HS-5 (cell line): ENCODE data around the gene HOXA9.

Experiments
- DNase-seq: peaks from one replicate; pipeline ENCODE4 v3.0.0-alpha.2; 2012; ENCODE audit warnings: low read depth

Gene HOXA9

DNA sequence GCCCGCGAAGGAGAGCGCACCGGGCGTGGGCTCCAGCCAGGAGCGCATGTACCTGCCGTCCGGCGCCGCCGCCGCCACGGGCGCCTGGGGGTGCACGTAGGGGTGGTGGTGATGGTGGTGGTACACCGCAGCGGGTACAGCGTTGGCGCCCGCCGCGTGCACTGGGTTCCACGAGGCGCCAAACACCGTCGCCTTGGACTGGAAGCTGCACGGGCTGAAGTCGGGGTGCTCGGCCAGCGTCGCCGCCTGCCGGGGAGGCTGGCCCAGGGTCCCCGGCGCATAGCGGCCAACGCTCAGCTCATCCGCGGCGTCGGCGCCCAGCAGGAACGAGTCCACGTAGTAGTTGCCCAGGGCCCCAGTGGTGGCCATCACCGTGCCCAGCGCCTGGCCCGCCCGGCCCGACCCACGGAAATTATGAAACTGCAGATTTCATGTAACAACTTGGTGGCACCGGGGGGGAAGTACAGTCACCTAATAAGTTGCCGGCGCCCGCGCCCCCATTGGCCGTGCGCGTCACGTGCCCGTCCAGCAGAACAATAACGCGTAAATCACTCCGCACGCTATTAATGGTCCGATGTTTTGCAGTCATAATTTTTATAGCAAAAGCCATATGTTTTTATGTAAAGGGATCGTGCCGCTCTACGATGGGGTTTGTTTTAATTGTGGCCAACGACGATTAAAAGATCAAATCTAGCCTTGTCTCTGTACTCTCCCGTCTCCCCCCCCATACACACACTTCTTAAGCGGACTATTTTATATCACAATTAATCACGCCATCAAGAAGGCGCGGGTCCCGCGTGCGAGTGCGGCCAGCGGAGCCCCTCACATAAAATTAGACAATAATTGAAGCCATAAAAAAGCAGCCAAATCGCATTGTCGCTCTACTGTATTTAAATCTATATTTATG, at the start of gene HOXA9:
Gene HOXA9, minus strand, starts transcription at position 449 of the 907 bp plus-strand sequence. Its CDS starts 80 bp downstream, at position 369.
- peak; percentile 93 for DNase-seq

DNA sequence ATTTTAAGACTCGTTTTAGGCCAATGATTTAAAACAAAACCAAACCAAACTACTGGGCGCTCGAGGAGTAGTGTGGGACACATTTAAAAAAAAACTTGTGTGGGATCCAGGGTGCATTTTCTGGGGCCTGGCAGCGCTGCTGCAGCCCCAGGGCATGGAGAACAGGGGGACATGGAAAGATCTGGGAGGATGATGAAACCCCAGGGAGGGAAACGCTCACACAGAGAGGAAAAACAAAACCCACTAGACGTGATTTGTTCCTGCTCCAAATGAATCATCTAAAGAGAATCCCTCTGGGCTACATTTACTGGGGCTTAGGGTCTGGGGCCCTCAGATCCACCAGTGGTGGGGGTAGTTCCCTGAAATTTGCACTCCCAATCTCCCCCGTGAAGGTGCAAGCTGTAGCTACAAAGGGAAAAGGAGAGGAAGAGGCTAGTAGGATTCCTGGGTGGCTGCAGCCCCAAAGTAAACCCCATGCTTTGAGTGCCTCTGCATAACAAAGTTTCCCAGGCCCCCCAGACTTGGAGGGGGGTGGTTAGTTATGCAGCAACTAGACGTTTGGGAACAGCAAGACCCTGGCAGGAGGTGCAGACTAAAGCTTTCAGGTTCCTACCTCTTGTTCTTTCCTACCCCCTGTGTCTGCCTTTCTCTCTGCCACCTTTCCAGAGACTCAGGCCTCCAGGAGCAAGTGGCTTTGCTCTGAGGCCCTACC, 49.1 kb upstream of the HOXA9 start:
- DNase-seq = no peak

DNA sequence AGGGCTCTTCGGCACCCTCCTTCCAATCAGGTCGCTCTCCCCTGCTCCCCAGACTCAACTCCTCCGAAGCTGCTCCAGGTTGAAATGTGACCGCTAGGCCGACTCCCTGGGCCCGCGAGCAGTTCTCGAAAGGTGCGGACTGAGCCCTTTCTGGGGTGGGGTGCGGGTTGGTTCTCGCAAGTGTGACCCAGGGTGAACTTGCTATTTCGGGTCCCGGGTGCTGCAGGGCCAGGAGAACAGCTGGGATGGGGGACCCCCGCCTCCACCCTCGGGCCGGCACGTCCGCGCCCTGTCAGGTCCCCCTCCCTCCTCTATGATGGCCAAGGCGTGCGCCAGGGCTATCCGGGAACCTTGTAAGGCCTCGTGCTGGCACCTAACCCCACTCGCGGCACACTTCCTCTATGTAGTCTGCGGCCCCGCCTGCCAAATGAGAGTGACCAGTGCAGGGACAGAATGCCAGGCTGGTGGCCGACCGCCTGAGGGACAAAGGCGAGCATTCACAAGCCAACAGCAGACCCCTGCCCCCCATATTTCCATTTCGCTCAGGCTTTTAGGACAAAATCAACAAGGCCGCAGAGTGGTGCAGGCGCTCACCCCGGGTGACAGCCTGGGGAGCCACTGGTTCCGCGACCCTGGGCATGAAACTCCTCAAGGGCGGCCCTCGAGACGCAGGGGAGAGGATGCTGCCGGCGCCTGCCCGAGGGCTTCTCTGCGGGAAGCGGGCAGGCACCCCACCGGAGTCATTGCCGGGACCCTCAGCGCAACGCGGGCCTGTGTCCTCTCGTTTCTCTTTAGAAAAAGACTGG, 48.3 kb upstream of the HOXA9 start:
- DNase-seq = no peak

DNA sequence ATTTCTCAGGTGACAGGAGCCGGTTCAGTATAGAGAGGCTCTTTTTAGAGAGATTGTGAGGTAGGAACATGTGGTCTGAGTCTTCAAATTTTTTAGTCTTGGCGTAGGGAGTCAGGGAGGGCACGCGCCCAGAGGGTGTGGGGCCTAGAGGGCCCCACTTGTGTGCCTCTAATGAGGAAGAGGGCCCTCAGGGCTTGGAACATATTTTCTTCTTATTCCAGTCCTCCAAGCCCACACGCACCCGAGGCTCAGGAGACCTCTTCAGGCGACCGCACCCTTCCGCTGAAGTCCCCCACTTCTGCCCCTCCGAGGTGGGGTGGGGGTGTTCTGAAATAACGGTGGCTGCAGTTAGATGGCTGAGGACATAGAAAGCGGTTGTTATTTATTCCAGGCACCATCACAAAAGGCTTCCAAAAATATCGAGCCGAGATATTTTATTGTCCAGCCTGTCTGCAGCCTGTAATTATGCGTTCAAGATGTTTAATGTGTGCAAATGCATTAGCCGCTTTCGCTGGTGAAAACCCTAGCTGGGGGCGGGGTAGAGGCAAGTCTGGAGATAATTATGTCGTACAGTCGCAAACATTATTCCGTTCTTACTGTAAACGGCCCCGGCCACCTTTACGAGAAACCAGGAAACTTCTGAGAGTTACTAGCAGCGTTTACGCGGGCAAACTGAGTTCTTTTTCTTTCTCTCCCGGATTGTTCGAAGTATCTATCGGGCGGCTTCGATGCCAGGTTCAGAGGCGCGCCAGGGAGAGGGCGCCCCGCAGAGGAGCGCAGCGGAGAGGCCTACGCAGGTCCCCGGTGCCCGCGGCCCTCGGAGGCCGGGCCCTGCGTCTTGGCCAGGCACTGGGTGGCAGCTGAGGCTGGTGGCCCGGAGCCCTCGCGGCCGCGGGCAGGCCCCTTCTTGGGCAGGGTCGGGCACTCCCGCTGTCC, 47.4 kb upstream of the HOXA9 start:
- DNase-seq = no peak

DNA sequence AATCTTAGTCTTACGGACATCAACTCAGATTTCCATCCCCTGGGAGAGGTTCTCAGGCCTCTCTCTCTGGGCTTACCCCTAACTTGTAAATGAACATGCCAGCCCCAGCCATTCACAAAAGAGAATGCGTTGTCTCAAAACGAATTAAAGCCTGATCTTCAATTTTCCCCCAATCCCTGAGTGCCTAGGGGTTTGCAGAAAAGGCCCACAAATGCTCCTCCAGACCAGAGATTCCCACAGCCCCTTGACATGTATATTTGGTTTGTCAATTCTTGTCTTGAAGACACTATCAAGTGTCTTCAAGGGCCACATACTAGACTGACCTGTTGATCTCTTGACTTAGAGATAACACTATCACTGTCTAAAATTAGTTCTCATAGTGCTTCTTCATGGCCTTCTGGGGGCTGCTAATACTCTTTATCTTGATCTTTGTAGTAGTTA, 46.4 kb upstream of the HOXA9 start:
- DNase-seq = no peak

DNA sequence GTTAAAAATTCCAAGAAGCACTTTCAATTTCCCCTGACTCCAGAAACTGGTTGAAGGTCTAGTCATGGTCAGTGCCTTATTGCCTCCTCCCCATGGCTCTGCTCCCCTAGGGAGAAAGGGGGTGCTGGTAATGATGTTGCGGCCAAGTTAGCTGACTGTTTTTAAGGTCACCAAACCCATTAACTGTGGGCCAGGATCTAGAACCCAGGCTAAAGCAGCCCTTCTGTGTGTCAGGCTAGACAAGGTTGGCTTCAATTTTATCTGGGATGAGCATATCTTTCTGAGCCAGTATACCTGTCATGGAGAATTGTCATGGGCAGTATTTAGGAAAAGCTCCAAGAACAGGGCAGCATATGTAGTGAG, 45.7 kb upstream of the HOXA9 start:
- no peak for DNase-seq

DNA sequence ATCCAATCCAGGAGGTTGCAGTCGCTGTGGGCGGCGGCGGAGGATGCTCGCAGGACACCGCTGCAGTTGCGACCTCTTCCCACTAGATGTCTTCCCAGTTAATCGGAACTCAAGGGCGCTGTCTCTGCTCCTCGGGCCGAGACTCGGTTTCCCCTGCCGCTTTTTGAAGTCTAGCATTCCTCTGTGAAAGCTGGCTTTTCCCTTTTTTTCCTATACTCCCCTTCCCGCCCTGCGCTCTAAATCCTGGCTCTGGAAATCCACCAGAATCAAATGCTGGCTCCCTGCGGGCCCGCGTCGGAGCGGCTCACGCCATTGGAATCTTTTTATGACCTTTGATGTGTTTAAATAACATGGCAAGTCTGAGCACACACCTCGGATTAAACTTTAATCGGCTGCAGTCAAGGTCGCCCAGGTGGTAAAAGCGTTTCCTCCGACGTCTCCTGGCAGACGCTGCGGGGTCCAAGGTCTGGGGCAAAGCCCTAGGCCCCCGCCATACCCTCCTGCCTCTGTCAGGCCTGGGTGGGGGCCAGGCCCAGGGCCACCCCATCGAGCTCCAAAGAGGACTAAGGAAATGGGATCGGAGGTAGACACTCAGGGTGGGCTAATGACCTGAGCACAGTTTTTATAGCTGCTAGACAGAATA, 45.2 kb upstream of the HOXA9 start:
- DNase-seq = no peak

DNA sequence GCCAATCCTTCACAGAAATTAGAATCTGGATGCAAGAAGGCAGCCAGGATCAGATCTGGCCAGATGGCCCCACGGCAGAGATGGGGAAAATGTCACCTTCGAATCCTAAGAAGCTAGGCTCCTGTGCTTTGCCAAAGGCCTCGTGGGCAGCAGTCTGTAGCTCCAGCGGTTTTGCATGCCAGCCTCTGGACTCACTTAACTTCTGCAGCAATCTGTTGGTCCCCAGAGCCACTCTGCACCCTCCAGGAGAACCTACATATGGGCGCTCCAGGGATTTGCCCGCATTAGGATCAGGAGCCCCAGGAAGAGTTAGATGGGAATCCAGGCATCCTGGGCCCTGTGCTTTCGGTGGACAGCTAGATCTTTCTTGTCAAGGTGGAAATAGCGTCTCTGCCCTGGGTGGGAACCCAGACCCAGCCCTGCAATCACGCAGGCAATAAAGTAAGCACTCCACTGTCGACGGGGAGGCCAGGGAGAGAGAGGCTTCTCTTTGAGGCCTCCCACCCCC, 44.6 kb upstream of the HOXA9 start:
- no peak for DNase-seq

DNA sequence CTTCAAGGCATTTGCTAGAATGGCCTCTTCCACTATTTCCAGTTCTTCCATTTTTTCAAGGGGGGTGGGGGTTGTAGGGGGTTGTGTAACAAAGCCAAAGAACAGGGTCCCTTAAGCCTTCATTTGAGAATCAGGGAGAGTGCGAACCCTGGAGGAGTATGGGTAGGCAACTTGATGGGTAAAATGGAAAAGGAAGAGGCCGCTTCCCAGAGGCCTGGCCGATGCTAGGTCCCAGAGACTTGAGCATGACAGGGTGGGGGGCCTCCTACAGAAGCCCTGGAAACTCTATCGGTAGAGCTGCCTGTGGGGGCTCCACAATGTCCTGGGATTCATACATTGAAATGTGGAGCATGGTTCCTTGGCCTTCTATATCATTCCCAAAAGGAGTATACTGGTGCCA, 43.7 kb upstream of the HOXA9 start:
- DNase-seq = no peak

DNA sequence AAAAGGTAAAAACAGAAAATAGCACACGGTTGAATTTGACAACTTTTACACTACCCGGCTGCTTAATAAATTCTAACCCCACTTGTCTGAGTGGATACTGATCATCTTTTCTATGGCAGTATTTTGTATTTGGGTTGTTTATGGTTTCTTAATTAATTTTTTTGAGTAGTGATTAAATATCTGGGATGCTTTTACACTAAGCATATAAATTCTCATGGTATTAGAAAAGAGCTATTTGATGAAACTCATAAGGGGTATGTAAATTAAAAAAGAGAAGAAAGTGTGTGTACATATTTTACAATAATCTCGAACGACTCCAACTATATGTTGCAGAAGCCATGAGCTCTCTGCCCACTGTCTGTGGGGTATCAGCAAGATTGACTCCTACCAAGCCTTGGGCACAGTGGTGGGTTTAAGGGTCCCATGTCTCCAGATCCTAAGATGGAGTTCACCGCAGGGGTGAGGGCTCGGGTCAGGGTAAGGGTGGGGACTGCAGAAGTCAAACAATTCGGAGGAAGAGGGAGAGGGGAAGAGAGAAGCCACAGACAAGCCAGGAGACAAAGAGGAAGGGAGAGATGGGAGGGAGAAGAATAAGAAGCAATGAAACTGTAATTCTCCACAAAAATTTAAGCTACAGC, 42.1 kb upstream of the HOXA9 start:
- no peak for DNase-seq

DNA sequence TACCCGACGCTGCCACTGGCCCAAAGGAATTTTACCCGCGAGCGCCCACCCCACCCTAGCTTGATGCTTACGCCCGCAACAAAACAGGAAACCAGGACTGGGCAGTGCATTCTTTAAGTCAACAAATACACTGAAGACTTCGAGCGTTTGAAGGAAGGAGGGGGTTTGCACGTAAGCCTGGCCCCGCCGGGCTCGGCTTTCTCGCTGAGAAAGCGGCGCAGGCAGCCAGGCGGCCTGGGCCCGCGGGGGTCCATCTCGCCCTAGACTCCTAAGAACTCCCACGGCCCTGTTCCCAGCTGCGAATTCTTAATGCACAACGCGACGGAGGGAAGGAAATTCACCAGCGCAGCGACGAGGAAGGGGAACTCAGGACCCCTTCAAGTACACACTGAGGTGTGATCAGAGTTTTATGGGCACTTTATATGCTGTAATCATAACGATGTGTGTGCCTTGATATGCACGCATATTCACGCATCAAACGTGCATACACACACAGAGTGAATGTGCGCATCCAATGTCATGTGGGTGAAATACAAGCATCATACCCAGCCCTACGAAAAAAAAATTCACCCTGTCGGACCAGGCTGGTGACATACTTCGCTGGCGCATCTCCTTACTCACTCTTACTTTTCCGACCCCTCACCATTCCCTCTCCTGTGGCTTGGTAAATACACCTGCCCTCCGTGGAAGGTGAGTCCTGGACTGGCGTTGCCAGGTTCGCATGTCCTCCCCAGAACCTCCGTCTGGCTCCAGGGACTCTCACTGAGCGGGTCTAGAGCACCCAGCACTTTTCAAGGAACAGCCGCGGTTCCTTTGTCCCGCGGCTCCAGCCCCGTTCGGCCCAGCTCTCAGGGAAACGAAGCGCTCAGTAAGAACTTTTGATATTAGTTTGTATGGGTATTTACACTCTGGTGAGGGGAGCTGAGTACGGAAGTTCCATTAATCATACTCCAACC, 40.3 kb upstream of the HOXA9 start:
- no peak for DNase-seq

DNA sequence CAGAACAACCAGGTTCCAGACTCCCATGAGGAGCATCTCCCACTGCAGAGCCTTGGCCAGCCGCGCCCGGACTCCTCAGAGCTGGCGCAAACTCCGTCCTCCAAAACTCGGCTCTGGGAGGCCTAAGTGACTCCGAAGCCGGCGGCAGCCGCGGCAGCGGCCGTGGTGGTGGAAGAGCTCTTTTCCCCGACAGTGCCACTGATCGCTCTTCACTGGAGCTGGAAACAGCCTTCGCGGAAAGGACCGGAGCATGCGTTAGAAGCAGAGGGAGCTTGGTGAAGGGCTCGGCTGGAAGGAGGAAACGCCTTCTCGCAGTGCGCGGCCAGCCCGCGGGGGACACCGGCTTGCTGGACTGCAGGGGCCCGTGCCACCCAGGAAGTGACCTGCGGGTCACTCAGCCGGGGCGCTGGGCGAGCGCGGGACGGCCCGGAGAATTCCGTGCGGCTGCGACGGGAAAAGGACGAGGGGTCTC, 39.5 kb upstream of the HOXA9 start:
- DNase-seq = no peak

DNA sequence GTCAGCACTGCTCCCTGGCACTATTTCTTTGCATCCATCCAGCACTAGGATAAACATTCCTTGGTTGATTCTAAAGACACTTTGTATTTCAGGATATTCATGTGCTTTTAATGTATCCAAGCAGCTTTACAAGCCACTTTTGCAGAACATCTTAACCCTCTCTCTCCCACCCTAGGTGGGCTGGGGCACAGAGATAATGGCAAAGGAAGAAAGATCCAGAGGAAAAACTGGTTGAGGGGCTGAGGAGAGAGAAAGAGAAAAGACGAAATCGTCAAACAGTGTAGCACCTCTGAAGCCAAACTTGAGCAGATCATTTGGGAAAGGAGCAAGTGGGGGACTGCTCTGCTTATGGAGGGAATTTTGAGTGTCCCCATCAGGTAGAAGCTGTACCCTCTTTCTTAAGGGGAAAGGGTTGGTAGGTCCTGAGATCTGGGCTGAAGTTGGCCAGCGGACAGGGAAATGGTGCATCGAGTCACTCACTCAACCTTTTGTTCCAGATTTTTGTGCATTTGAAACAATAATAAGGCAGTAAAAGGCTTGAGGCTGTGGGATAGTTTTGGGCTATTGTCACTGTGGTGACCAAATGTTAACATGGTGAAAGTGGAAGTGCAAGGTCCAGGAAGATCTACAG, 38.7 kb upstream of the HOXA9 start:
- DNase-seq = no peak

DNA sequence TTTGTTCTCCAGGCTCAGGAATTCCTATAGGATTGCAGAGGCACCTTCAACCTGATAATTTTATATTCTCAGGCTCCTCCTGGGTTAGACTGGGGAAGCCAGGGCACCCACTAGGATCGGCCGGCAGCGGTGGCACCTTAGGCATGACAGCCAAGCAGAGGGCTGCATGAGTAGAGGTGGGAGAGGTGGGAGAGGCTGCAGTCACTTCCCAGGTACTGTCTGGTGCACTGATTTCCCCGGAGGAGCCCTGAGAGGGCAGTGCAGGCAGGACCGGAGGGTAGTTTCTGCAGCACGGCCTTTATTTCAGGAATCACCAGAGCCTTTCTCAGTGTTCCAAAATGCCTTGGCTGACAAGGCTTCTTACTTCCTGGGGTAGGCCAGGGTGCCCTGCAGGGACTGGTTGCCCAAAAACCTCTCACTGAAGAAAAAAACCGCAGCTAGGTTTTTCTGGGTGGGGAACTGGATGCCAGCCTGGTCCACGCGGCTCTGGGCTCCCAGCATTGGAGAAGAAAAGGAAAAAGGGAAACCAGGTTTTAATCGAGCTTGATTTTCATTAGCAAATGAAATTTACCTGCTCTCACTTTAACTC, 38.1 kb upstream of the HOXA9 start:
- no peak for DNase-seq

DNA sequence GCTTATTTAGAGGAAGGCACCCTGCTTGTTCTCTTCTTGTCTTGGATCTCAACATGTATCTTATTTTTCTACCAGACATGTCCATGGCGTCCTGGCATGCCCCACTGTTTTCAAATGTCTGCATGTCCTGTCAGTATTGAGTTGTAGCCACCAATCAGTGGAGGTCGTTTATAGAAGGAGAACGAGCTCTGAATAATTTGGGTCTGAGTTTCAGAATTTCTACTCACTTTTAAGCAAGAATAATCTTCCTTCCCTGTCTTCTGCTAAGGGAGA, 37.5 kb upstream of the HOXA9 start:
- no peak for DNase-seq

DNA sequence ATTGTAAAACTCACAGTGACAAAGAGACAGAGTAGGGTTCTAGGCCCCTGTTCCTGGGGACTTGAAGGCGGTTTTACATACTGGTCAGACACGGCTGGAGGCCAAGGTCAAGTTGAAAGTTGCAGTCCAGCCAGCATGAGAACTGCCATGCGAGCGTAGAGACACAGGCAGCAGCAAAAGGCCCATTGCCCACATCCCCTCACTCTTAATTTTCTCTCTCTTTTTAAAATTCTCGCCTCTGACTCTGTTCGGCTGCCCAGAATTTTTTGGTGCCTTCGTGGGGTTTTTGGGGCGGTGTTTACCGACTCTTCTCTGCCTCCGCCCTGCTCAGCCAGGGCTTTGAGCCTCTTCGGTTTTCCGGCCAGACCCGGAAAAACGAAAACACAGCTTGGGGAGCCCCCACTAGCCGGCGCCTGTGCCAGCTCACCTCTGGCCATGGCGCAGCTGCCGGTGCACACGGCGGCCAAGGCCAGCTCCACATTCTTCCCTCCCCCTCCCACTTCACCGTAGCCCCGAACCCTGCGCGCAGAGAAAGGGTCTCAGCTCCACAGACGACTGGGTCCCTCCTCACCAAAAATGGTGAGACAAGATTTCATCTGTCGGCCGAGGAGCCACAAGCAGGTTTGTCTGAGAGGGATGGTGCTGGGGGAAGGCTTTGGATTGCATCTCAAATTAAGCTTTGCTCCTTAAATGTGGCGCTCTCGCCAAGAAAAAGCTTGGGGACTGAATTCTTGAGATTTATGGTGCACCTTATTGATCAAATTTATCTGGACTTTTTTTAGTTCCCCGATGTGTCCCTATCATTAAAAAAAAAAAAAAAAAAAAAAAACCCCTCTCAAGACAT, 36.9 kb upstream of the HOXA9 start:
- no peak for DNase-seq

DNA sequence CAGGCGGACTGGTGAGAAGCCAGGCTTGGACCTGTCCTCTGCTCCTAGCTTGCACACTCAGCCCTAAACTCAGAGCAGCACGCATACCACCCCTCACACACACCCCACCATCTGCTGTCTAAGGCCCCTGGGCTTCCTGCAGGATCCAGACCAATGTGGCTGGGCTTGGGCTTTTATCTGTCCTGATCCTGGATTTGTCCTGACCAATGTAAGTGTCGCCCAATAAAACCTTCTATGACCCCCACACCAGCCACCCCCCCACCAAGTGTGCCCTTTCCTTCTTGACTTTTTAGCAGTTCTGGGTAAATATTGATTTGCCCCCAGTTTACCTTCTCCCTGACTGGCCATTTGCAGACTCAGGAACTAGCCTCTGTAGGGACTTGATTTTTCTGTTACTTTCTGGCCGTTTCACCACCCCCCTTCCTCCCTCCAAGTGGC, 36.3 kb upstream of the HOXA9 start:
- DNase-seq = no peak
